B cell (primary cell): ENCODE data around the gene HECA. TPM values are rescaled to one million over a fixed set of nuclear protein-coding genes. Genes with fewer than 3 reads are reported as not detected.
"Not testable (repeated sequence)": the region's sequence is repeated elsewhere in the genome, so short reads cannot be mapped to it uniquely, and the experiment has no call there.

Experiments
- ATAC-seq: fragments of 200-7000 bp; cut with Tn5 transposase; one replicate; pipeline ENCODE4 v1.10.0; 2021; ENCODE audit warnings: low read depth, mild to moderate bottlenecking, moderate number of reproducible peaks, moderate library complexity
- CTCF ChIA-PET: fragments of 350-600 bp; sonication (Branson Sonifier 250); formaldehyde crosslinking; loops from one replicate; lab custom pipeline; 2021; ENCODE audit warnings: antibody characterized with exemption, inconsistent platforms; lab: Charles Lee
- POLR2A ChIA-PET: fragments of 350-600 bp; sonication (Branson Sonifier 250); formaldehyde crosslinking; loops from one replicate; lab custom pipeline; 2021; ENCODE audit warnings: antibody characterized with exemption; lab: Charles Lee
- DNase-seq: peaks from one replicate; pipeline ENCODE4 v3.0.0; 2013
- H2AFZ ChIP-seq: 2 replicates; pipeline ENCODE4 v1.6.1; 2012; ENCODE audit warnings: mild to moderate bottlenecking, low read depth, low read length; ENCODE audit not compliant: insufficient read depth, poor library complexity, severe bottlenecking
- H3K27ac ChIP-seq, 2 donors: 1 replicate in 1 of 2; 2 replicates in 1 of 2; pipeline ENCODE4 v1.5.1; 2012 to 2013; ENCODE audit warnings: low read length in 2 of 2, mild to moderate bottlenecking in 2 of 2, moderate library complexity in 1 of 2
- H3K27me3 ChIP-seq, 4 experiments: fragments of 200-600 bp in 1 of 4; sonication (generic) in 1 of 4; replicated peaks in 1 of 4; 1 replicate in 2 of 4; 2 replicates in 2 of 4; pipeline versions ENCODE4 v1.6.1 to v1.7.0; 2013 to 2016; ENCODE audit warnings: low read length in 3 of 4, mild to moderate bottlenecking in 2 of 4, mixed read lengths in 1 of 4, moderate library complexity in 1 of 4; ENCODE audit not compliant: insufficient read depth in 4 of 4, control insufficient read depth in 3 of 4; ENCODE audit errors: control extremely low read depth in 1 of 4
- H3K36me3 ChIP-seq, 2 experiments: replicated peaks in 1 of 2; 1 replicate in 1 of 2; 2 replicates in 1 of 2; pipeline versions ENCODE4 v1.6.1 to v1.7.1; 2013; ENCODE audit warnings: low read length in 1 of 2; ENCODE audit not compliant: insufficient read depth in 2 of 2, control insufficient read depth in 1 of 2; ENCODE audit errors: control extremely low read depth in 1 of 2, extremely low read depth in 1 of 2
- H3K4me1 ChIP-seq, 2 donors: fragments of 200-600 bp in 1 of 2; sonication (generic) in 1 of 2; 1 replicate in 1 of 2; 2 replicates in 1 of 2; pipeline versions ENCODE4 v1.5.1 to v1.6.1; 2013 to 2017; ENCODE audit warnings: low read length in 2 of 2; ENCODE audit not compliant: control insufficient read depth in 2 of 2, insufficient read depth in 2 of 2
- H3K4me2 ChIP-seq: replicated peaks from 2 replicates; pipeline ENCODE3; 2012; ENCODE audit warnings: mild to moderate bottlenecking, low read depth, low read length; ENCODE audit not compliant: poor library complexity, severe bottlenecking
- H3K4me3 ChIP-seq, 5 experiments: fragments of 200-600 bp in 1 of 5; sonication (generic) in 1 of 5; 1 replicate in 3 of 5; 2 replicates in 2 of 5; pipeline versions ENCODE4 v1.5.1 to v1.7.0; 2011 to 2016; ENCODE audit warnings: low read length in 4 of 5, mild to moderate bottlenecking in 4 of 5, low read depth in 2 of 5, control low read depth in 1 of 5, moderate library complexity in 1 of 5; ENCODE audit not compliant: insufficient read depth in 1 of 5; ENCODE audit errors: control extremely low read depth in 1 of 5, extremely low read depth in 1 of 5
- H3K79me2 ChIP-seq: fragments of 200-600 bp; sonication (generic); one replicate; pipeline ENCODE4 v1.6.0; 2016; ENCODE audit warnings: low read length; ENCODE audit not compliant: control insufficient read depth, insufficient read depth
- H3K9ac ChIP-seq: fragments of 200-600 bp; sonication (generic); 2 replicates; pipeline ENCODE4 v1.6.1; 2017; ENCODE audit warnings: mild to moderate bottlenecking, low read length, moderate library complexity
- H3K9me3 ChIP-seq, 3 donors: one replicate each; pipeline versions ENCODE4 v1.6.1 to v1.7.1; 2013; ENCODE audit warnings: low read length in 2 of 3; ENCODE audit not compliant: control insufficient read depth in 2 of 3, insufficient read depth in 1 of 3; ENCODE audit errors: control extremely low read depth in 1 of 3
- H4K20me1 ChIP-seq: 2 replicates; pipeline ENCODE4 v1.6.0; 2012; ENCODE audit warnings: mild to moderate bottlenecking, low read length; ENCODE audit not compliant: insufficient read depth, control insufficient read depth, poor library complexity, severe bottlenecking
- H3K27ac Mint-ChIP-seq: one replicate; pipeline ENCODE4 v1.8.0; 2021; ENCODE audit warnings: mixed read lengths
- H3K27me3 Mint-ChIP-seq: one replicate; pipeline ENCODE4 v1.8.0; 2021; ENCODE audit warnings: mixed read lengths
- H3K4me1 Mint-ChIP-seq: one replicate; pipeline ENCODE4 v1.8.0; 2021; ENCODE audit warnings: mixed read lengths
- H3K4me3 Mint-ChIP-seq: one replicate; pipeline ENCODE4 v1.8.0; 2021; ENCODE audit warnings: mixed read lengths
- H3K9me3 Mint-ChIP-seq: one replicate; pipeline ENCODE4 v1.8.0; 2022; ENCODE audit warnings: mixed read lengths; ENCODE audit not compliant: insufficient read depth
- WGBS: methylation state at CpG from one replicate; pipeline ENCODE4 v1.1.5; 2013; ENCODE audit warnings: missing lambda C conversion rate; ENCODE audit not compliant: insufficient coverage; 5-methylcytosine and 5-hydroxymethylcytosine counted together
- intact Hi-C: fragments of 100-400 bp; cut with micrococcal nuclease; formaldehyde crosslinking; loops from one replicate; pipeline ENCODE4 v1.10.0; 2022
- polyA plus RNA-seq: library from polyadenylated mRNA; depleted of rRNA; stranded (reverse); fragments of >200 nt; gene quantifications from 2 replicates; pipeline ENCODE4 v1.2.3, GENCODE V29; 2012
- total RNA-seq, 2 donors: library from RNA; stranded (reverse); fragments of 120-200 nt in 1 of 2; gene quantifications; 1 replicate in 1 of 2; 2 replicates in 1 of 2; pipeline versions ENCODE4 v1.2.3 to v1.2.4, GENCODE V29; 2013 to 2022

Gene HECA
- total and polyA plus RNA-seq, 2 donors (not counting 1 experiment from before 2014, with no cell fraction given), result 19.2 to 50.4 TPM

DNA sequence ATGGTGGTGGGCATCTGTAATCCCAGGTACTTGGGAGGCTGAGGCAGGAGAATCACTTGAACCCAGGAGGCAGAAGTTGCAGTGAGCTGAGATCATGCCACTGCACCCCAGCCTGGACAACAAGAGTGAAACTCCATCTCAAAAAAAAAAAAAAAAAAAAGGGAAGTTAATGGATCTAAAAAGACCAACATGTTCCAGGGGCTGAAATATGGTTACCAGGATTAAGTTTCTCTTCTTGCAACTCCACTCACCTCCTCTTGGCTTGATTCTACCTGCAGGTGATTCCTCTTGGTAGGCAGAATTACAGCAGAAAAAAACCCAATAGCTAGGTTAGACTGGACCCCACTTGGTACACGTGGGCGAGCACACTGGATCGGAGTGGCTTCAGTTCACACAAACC, 93.5 kb downstream of the HECA start:
- H3K4me1 ChIP-seq, H3K4me3 ChIP-seq, H3K27ac ChIP-seq, H3K4me1 Mint-ChIP-seq, DNase-seq, H3K9ac ChIP-seq, H3K79me2 ChIP-seq, H3K36me3 ChIP-seq, H3K4me2 ChIP-seq, H3K9me3 Mint-ChIP-seq, H3K9me3 ChIP-seq, H2AFZ ChIP-seq, H4K20me1 ChIP-seq, H3K27me3 ChIP-seq, H3K4me3 Mint-ChIP-seq, ATAC-seq, H3K27me3 Mint-ChIP-seq, intact Hi-C loops, POLR2A ChIA-PET: not testable (repeated sequence)
- WGBS, result no CpG with 5 or more reads among the region's 3 CpGs
- H3K27ac Mint-ChIP-seq, result peak overlapping the region; percentile 20
- CTCF ChIA-PET, result interaction anchor here (3.4 kb wide), 1 partner anchor 9 kb away, joined by 23 read pairs; no protein-coding TSS in a partner anchor

Other genes starting within 250 kb of the HECA start
- gene REPS1, start 146.8 kb upstream of the HECA start, total RNA-seq, result 55.5 and 57.1 TPM in 2 replicates
- 38.1 and 43.9 TPM in 2 replicates for gene REPS1, start 146.8 kb upstream of the HECA start, polyA plus RNA-seq
- 22.6 and 23.0 TPM in 2 replicates for gene ABRACL, start 106.3 kb upstream of the HECA start, total RNA-seq
- 13.6 and 29.3 TPM in 2 replicates for gene ABRACL, start 106.3 kb upstream of the HECA start, polyA plus RNA-seq
- gene TXLNB, start 156.9 kb downstream of the HECA start, total RNA-seq, result 3.3 and 3.6 TPM in 2 replicates
- 1.4 and 3.4 TPM in 2 replicates for gene TXLNB, start 156.9 kb downstream of the HECA start, polyA plus RNA-seq
- gene CITED2, start 239.6 kb downstream of the HECA start, total RNA-seq, result 55.5 and 56.2 TPM in 2 replicates
- 19.6 and 67.9 TPM in 2 replicates for gene CITED2, start 239.6 kb downstream of the HECA start, polyA plus RNA-seq